Measurements from ENCODE around the gene SFT2D1.

DNA sequence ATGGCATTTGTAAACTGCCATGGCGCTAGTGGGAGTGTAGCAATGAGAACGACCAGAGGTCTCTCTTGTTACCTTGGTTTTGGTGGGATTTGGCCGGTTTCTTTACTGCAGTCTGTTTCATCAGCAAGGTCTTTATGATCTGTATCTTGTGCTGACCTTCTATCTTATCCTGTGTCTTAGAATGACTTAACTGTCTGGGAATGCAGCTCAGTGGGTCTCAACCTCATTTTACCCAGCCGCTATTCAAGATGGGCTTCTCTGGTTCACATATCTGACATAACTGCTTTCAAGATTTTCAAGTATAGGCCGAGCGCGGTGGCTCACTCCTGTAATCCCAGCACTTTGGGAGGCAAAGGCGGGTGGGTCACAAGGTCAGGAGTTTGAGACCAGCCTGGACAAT, 1.9 kb upstream of the SFT2D1 start:
- TF ChIP-seq, protein P1, sequence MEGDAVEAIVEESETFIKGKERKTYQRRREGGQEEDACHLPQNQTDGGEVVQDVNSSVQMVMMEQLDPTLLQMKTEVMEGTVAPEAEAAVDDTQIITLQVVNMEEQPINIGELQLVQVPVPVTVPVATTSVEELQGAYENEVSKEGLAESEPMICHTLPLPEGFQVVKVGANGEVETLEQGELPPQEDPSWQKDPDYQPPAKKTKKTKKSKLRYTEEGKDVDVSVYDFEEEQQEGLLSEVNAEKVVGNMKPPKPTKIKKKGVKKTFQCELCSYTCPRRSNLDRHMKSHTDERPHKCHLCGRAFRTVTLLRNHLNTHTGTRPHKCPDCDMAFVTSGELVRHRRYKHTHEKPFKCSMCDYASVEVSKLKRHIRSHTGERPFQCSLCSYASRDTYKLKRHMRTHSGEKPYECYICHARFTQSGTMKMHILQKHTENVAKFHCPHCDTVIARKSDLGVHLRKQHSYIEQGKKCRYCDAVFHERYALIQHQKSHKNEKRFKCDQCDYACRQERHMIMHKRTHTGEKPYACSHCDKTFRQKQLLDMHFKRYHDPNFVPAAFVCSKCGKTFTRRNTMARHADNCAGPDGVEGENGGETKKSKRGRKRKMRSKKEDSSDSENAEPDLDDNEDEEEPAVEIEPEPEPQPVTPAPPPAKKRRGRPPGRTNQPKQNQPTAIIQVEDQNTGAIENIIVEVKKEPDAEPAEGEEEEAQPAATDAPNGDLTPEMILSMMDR (IDR thresholded peaks at IDR 0.05), result no peak
- TF ChIP-seq POLR2AphosphoS5 (IDR thresholded peaks at IDR 0.05; ENCODE audit: low read depth, low read length), result no peak
- TF ChIP-seq SIN3A (IDR thresholded peaks at IDR 0.05; ENCODE audit: borderline replicate concordance, insufficient read depth, low read depth, low read length), result no peak
- TF ChIP-seq, protein P2, sequence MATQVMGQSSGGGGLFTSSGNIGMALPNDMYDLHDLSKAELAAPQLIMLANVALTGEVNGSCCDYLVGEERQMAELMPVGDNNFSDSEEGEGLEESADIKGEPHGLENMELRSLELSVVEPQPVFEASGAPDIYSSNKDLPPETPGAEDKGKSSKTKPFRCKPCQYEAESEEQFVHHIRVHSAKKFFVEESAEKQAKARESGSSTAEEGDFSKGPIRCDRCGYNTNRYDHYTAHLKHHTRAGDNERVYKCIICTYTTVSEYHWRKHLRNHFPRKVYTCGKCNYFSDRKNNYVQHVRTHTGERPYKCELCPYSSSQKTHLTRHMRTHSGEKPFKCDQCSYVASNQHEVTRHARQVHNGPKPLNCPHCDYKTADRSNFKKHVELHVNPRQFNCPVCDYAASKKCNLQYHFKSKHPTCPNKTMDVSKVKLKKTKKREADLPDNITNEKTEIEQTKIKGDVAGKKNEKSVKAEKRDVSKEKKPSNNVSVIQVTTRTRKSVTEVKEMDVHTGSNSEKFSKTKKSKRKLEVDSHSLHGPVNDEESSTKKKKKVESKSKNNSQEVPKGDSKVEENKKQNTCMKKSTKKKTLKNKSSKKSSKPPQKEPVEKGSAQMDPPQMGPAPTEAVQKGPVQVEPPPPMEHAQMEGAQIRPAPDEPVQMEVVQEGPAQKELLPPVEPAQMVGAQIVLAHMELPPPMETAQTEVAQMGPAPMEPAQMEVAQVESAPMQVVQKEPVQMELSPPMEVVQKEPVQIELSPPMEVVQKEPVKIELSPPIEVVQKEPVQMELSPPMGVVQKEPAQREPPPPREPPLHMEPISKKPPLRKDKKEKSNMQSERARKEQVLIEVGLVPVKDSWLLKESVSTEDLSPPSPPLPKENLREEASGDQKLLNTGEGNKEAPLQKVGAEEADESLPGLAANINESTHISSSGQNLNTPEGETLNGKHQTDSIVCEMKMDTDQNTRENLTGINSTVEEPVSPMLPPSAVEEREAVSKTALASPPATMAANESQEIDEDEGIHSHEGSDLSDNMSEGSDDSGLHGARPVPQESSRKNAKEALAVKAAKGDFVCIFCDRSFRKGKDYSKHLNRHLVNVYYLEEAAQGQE (IDR thresholded peaks at IDR 0.05; ENCODE audit: insufficient read depth in 1 of 2, low read depth in 2 of 2, low read length in 1 of 2), result no peak
- no peak for TF ChIP-seq TCF7L2 (IDR thresholded peaks at IDR 0.05; ENCODE audit: low read depth, low read length)

Data from Panc1 (cell line).